HG03060 (cell line): Measurements from ENCODE around the gene MTAP.
"Not testable (repeated sequence)": the region's sequence is repeated elsewhere in the genome, so short reads cannot be mapped to it uniquely, and the experiment has no call there.

Source experiments
- ATAC-seq: cut with Tn5 transposase; IDR thresholded peaks from one replicate; pipeline ENCODE4 v1.9.1; 2021; ENCODE audit warnings: low read depth, moderate number of reproducible peaks; ENCODE audit not compliant: unreplicated experiment

Gene MTAP

GRCh38 chr9:21904371-21904770 lies 101.9 kb downstream of the MTAP start:
- ATAC-seq: no peak

DNA sequence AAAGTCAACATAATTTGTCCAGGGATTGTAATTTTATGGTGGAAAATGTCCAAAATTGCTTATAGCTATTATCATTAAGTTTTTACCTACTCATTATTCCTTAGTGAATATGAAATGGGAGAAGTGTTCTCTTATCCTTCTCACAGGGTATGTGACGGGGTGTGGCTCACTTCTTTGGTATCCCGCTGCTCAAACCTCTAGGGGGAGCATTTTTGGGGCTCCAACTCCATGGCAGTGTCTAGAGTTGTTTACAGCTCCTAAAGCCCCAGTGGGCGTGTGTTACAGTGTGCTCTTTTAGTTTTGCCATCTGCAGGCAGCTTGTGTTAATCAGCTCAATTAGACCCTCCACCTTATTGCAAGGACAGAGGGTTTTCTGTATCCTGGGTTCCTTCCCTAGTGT lies 102.3 kb downstream of the MTAP start:
- no peak for ATAC-seq

GRCh38 chr9:21906213-21906612 lies 103.8 kb downstream of the MTAP start:
- ATAC-seq: no peak

DNA sequence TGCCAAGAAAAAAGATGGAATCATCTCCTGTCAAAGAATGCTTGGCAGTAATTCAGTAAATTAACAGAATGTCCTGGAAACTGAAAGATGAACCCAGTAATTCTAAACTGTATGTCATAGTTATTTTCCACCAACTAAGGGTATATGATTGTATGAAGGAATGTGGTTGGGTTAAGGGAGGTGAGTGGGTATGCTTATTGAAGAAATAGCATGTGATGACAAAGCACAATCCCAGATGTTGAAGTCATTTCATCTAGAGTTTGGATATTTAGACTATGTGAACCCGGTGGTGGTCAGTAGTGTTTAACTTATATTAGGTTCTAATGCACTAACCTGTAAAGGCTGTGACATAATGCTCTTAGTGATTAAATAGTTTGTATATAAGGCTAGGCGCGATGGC lies 104.4 kb downstream of the MTAP start:
- no peak for ATAC-seq

DNA sequence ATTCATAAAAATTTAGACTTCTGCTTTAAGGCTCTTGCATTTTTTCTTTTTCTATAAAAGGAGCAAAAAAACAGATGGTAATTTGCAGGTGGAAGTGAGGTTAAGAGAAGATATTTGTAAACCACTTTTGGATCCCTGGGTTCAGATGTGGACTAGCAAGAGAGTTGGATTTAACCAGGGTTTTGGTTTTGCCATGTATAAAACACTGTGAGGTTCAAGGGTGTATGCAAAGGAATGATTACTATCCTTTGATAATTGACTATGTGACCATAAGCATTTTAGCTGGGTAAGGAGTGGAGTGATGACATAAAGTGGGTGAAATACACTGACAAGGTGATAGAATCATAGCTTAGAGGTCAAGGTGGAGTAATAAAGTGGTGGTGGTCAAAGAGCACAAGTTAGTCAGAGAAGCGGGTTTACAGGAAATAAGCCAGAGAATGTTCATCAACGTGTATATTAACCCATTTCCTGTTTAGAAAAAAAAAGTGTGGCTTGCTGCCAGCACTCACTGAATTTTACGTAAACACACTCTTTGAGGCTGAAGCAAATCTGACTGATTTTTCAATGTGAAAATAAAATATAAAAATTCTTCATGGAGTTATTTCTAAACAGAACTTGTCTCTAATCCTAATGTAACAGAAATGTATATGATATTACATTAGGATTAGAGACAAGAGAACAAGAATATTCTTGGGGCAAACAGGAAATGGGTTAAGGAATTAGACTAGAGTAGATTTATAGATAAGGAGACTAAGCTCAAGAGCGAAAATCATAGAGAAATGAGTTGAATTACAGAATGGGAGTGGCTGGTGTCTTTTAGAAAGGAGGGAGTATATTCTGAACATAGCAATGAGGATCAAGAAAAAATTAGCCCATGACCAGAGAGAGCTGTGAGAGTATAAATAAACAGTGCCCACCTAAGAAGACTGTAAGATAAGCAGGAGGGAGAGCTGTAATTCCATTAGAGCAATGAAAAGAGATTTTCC lies 117.2 kb downstream of the MTAP start:
- ATAC-seq: peak; percentile 86

GRCh38 chr9:21923694-21924093 lies 121.3 kb downstream of the MTAP start:
- no peak for ATAC-seq

DNA sequence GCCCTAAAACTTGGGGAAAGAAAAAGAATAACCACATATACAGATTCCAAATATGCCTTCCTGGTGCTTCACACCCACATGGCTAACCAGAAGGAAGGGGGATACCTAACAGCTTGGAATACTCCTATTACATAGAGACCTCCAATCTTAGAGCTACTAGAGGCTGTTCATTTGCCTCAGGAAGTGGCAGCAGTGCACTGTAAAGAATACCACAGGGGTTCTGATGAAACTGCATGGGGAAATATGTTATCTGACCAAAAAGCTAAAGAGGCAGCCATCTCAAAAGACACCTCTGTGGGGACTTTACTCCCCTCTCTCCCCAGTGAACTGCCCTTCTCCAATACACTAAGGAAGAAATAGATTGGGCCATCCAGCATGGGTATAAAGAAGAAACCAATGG lies 125.3 kb downstream of the MTAP start:
- ATAC-seq: no peak

GRCh38 chr9:21931428-21931827 lies 129.0 kb downstream of the MTAP start:
- no peak for ATAC-seq

DNA sequence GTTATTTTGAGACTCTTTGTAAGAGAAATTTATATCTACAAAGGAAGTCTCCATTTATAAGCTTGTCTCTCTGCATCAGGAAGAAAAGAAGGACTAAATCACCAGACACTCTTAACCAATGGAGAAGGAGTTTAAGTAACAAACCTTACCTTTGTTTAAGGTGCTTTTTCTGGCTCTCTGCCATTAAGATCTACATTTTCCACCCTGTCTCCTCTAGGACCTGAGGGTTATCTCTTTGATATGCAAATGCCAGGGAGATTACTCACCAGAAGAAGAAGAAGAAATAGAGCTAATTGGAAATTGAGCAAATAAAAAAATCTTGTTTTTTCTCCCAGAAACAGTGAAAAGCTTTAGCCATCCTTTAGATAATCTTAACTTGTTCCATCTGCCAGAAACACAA lies 130.8 kb downstream of the MTAP start:
- ATAC-seq: no peak

- no peak for ATAC-seq
Observed at GRCh38 chr9:21933865-21934264, 131.4 kb downstream of the MTAP start.

GRCh38 chr9:21935631-21936030 lies 133.2 kb downstream of the MTAP start:
- no peak for ATAC-seq

GRCh38 chr9:21936161-21936560 lies 133.7 kb downstream of the MTAP start:
- no peak for ATAC-seq

GRCh38 chr9:21941337-21941995 lies 139.0 kb downstream of the MTAP start:
- ATAC-seq: no peak

- no peak for ATAC-seq
Observed at GRCh38 chr9:21943464-21943863, 141.0 kb downstream of the MTAP start.

- no peak for ATAC-seq
Observed at GRCh38 chr9:21945606-21946005, 143.2 kb downstream of the MTAP start.

DNA sequence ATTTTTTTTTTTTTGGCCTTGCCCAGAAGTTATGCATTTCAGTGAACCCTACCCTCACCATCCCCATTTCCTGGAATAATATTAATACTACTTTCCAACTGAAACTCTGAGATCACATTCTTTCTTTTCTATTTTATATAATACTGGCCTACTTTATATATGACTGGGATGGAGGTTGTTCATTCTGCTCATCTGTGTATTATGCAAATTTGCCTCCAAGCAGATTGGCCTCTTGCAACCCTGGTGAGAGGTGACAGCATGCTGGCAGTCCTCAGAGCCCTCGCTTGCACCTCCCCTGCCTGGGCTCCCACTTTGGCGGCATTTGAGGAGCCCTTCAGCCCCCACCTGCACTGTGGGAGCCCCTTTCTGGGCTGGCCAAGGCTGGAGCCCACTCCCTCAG lies 156.4 kb downstream of the MTAP start:
- no peak for ATAC-seq

DNA sequence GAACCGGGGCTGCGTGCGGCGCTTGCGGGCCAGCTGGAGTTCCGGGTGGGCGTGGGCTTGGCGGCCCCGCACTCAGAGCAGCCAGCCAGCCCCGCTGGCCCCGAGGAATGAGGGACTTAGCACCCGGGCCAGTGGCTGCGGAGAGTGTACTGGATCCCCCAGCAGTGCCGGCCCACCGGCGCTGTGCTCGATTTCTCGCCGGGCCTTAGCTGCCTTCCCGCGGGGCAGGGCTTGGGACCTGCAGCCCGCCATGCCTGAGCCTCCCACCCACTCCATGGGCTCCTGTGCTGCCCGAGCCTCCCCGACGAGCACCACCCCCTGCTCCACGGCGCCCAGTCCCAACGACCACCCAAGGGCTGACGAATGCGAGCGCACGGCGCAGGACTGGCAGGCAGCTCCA lies 156.8 kb downstream of the MTAP start:
- not testable (repeated sequence) for ATAC-seq

- no peak for ATAC-seq
Observed at GRCh38 chr9:21961569-21961968, 159.1 kb downstream of the MTAP start.

- ATAC-seq: peak; percentile 24
Observed at GRCh38 chr9:21964925-21965385, 162.5 kb downstream of the MTAP start.

- ATAC-seq: peak; percentile 50
Observed at GRCh38 chr9:21965401-21965951, 163.0 kb downstream of the MTAP start.

GRCh38 chr9:21966140-21966851 lies 163.9 kb downstream of the MTAP start:
- ATAC-seq: no peak
